Measurements from ENCODE around the gene TSHZ2.

Gene TSHZ2

GRCh38 chr20:53331151-53331973, 359.2 kb downstream of the TSHZ2 start:
- no peak overlapping the region for H3K4me3 ChIP-seq (ENCODE audit: low read depth, low read length)
- DNase-seq (ENCODE audit: low read depth): no peak
- TF ChIP-seq, protein P1, sequence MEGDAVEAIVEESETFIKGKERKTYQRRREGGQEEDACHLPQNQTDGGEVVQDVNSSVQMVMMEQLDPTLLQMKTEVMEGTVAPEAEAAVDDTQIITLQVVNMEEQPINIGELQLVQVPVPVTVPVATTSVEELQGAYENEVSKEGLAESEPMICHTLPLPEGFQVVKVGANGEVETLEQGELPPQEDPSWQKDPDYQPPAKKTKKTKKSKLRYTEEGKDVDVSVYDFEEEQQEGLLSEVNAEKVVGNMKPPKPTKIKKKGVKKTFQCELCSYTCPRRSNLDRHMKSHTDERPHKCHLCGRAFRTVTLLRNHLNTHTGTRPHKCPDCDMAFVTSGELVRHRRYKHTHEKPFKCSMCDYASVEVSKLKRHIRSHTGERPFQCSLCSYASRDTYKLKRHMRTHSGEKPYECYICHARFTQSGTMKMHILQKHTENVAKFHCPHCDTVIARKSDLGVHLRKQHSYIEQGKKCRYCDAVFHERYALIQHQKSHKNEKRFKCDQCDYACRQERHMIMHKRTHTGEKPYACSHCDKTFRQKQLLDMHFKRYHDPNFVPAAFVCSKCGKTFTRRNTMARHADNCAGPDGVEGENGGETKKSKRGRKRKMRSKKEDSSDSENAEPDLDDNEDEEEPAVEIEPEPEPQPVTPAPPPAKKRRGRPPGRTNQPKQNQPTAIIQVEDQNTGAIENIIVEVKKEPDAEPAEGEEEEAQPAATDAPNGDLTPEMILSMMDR (IDR thresholded peaks at IDR 0.05; ENCODE audit: low read depth, low read length, missing control alignments): no peak

DNA sequence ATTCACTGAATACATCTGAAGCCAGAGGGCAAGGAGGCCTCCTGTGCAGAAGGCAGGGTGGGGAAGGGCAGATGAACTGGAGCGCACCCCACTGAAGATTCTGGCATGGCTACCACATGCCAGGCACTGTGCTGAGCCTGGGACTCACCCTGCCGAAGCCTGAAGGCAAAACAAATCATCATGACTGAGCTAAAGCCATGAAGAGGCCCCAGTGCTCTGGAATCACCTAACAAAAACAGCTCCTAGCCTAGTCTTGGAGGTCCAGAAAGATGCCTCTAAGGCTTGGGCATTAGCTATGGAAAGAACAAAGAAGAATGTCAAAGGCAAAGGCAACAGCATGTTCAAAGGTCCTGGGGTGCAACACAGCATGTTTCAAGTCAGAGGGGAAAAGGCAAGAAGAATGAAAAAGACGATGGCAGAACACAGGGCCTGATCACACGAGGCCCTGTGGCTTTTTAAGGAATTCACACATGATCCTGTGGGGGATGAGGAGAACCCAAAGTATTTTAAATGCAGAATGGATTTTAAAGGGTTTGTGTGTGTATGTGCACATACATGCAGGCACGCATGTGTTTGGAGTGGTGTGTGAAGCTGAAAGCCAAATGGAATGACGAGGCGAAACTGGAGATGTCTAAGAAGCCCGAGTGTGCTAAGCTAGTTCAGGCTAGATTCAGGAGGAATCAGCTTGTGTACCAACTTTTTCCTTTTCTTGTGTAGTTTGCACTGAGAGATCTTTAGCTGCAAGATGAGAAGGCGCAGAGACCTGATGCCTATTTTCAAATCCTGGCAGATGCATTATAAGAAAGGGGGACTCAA, 360.1 kb downstream of the TSHZ2 start:
- H3K4me3 ChIP-seq (ENCODE audit: low read depth, low read length): no peak overlapping the region
- TF ChIP-seq, protein P1 (IDR thresholded peaks at IDR 0.05; ENCODE audit: low read depth, low read length, missing control alignments): no peak
- DNase-seq (ENCODE audit: low read depth): no peak

DNA sequence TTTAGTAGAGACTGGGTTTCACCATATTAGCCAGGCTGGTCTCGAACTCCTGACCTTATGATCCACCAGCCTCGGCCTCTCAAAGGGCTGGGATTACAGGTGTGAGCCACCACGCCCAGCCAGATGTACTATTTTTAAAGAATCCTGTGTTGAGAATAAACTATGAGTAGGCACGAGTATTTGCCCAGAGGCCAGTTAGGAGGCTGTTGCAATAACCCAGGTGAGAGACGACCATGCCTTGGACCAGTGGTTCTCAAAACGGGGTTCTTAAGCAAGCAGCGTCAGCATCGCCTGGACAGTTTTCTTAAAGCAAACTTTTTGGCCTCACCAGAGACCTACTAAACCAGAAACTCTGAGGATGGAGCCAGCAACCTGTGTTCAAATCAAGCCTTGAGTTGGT, 362.7 kb downstream of the TSHZ2 start:
- TF ChIP-seq, protein P1 (IDR thresholded peaks at IDR 0.05; ENCODE audit: low read depth, low read length, missing control alignments): no peak
- no peak overlapping the region for H3K4me3 ChIP-seq (ENCODE audit: low read depth, low read length)
- no peak for DNase-seq (ENCODE audit: low read depth)

GRCh38 chr20:53335555-53335954, 363.4 kb downstream of the TSHZ2 start:
- DNase-seq (ENCODE audit: low read depth): no peak
- H3K4me3 ChIP-seq (ENCODE audit: low read depth, low read length): no peak overlapping the region
- TF ChIP-seq, protein P1 (IDR thresholded peaks at IDR 0.05; ENCODE audit: low read depth, low read length, missing control alignments): no peak

DNA sequence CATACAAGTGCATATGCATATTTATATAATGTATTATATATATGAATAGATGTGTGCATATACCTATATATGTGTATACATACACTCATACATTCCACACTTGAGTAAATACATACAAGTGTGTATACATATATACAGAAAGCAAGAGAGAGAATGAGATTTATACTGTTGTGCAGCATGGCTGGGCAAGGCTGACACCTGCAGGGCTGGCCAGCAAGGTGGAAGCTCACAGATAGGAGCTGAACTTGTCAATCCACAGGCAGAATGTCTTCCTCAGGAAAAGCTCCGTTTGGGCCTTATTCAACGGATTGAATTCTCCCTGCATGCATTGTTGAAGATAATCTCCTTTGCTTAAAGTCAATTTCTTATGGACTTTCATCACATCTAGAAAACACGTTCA, 364.7 kb downstream of the TSHZ2 start:
- TF ChIP-seq, protein P1 (IDR thresholded peaks at IDR 0.05; ENCODE audit: low read depth, low read length, missing control alignments): no peak
- no peak overlapping the region for H3K4me3 ChIP-seq (ENCODE audit: low read depth, low read length)
- DNase-seq (ENCODE audit: low read depth): no peak

GRCh38 chr20:53337390-53338101, 365.4 kb downstream of the TSHZ2 start:
- TF ChIP-seq, protein P1 (IDR thresholded peaks at IDR 0.05; ENCODE audit: low read depth, low read length, missing control alignments): no peak
- DNase-seq (ENCODE audit: low read depth): no peak
- no peak overlapping the region for H3K4me3 ChIP-seq (ENCODE audit: low read depth, low read length)

All from GM12864 (cell line).